Measurements from ENCODE around the gene ABHD6. TPM values are rescaled to one million over a fixed set of nuclear protein-coding genes. Genes with fewer than 3 reads are reported as not detected.
"Not testable (repeated sequence)": the region's sequence is repeated elsewhere in the genome, so short reads cannot be mapped to it uniquely, and the experiment has no call there.

Gene ABHD6
- total RNA-seq, 2 experiments from 2014 or later: 3.9 to 4.1 TPM

DNA sequence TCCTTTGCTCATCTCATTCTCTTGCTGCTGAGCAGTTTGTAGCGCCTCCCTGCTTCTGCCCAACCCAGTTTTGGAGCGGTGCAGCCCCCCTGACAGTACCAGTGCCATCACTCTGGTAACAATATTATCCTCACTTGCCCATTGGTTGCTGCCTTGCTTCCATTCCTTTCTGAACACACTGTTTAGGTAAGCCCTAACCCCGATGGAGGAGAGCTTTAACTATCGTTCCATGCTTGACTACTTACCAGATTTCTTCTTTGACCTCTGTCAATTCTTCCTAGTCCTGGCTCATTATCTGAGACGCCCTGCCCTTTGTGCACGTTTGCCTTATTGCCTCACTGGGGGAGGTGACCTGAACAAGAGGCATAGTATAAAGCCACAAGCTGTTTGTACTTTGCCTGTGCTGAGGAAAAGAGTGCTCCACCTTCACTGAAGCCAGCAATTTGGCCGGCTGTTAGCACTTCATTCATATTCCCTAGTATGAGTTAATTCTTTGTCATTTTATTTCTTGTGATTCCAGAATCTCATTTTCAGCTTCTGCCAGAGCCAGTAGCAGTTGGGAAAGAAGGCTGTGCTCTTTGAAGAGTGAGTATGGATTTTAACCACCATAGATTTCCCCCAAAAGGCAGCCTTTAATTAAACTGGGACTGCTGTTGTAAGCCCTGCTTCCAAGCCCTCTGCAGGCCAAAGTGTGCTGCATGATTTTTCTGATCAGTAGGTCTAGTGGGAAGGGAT is 11.9 kb downstream of the ABHD6 start:
- H3K36me3 Mint-ChIP-seq: no peaks in the 10 kb centered on the region
- ChIA-PET POLR2A (no interaction called here), CTCF (interaction anchor here (0.8 to 1.2 kb wide), 2 partner anchors 31 to 71 kb away, joined by 3 read pairs; no protein-coding TSS in a partner anchor)
- no peak overlapping the region for H3K4me3 Mint-ChIP-seq
- no peak for DNase-seq
- no peak overlapping the region for H3K27ac Mint-ChIP-seq
- no peaks in the 10 kb centered on the region for H3K27me3 Mint-ChIP-seq
- H3K4me1 Mint-ChIP-seq (ENCODE audit: low read depth): peaks cover 3% of the 10 kb centered on the region
- intact Hi-C loops (cut with micrococcal nuclease): no loop called here
- H3K9me3 Mint-ChIP-seq: no peaks in the 10 kb centered on the region

DNA sequence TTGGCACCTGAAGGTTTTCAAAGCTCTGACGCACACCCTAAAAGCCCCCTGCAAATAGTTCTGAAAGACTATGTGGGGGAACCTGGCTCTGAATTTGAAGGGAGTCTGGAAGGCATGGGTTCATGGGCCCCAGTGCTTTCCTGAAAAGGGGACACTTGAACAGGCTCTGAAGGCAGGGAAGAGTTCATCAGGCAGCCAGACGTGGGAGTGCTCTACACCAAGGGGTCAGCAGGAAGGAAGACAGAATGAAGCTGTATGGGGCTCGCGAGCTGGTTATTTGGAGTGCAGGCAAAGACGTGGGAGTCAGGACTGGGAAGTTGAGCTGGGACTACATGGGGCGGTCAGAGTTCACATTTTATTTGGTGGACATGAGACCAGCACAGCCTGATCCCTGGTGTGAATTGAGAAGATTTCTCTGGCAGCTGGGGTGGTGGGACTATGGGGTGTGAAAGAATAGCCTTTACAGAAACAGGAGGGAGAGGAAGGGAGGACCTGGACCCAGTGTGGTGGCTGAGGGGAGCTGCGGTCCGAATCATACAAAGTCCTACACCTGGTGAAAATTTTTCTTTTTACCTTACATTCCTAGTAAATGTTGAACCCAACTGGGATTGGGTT is 12.6 kb downstream of the ABHD6 start:
- POLR2A ChIA-PET: no interaction called here
- CTCF ChIA-PET: interaction anchor here (0.8 to 1.2 kb wide), 2 partner anchors 32 to 72 kb away, joined by 3 read pairs; no protein-coding TSS in a partner anchor
- H3K27me3 Mint-ChIP-seq: no peaks in the 10 kb centered on the region
- intact Hi-C loops (cut with micrococcal nuclease): no loop called here
- peaks cover 3% of the 10 kb centered on the region for H3K4me1 Mint-ChIP-seq (ENCODE audit: low read depth)
- no peaks in the 10 kb centered on the region for H3K9me3 Mint-ChIP-seq
- H3K27ac Mint-ChIP-seq: no peak overlapping the region
- no peaks in the 10 kb centered on the region for H3K36me3 Mint-ChIP-seq
- no peak overlapping the region for H3K4me3 Mint-ChIP-seq
- no peak for DNase-seq

- CTCF ChIA-PET: interaction anchor here (1.2 kb wide), 1 partner anchor 64 kb away, joined by 3 read pairs; no protein-coding TSS in a partner anchor
- H3K4me1 Mint-ChIP-seq (ENCODE audit: low read depth): peaks cover 3% of the 10 kb centered on the region
- POLR2A ChIA-PET: interaction anchor here (0.5 kb wide), 1 partner anchor 12 kb away, joined by 3 read pairs; no protein-coding TSS in a partner anchor
- intact Hi-C loops (cut with micrococcal nuclease): no loop called here
- no peak overlapping the region for H3K27ac Mint-ChIP-seq
- H3K9me3 Mint-ChIP-seq: no peaks in the 10 kb centered on the region
- no peak for DNase-seq
- no peaks in the 10 kb centered on the region for H3K36me3 Mint-ChIP-seq
- H3K27me3 Mint-ChIP-seq: no peaks in the 10 kb centered on the region
- no peak overlapping the region for H3K4me3 Mint-ChIP-seq
Observed at GRCh38 chr3:58251631-58252035, 14.0 kb downstream of the ABHD6 start.

DNA sequence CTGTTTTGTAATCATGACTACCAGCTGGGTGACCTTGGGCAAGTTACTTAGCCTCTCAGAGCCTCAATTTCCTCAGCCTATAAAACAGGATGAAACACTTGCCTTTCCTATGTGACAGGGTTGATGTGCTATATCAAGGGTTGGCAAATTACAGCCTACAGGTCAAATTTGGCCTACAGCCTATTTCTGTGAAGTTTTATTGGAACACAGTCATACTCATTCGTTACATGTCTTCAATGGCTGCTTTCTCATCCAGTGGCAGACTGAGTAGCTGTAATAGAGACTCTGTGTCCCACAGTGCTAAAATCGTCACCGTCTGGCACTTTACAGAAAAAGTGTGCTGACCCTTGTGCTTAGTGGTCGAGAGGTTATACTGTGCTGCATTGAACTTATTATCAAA is 16.6 kb downstream of the ABHD6 start:
- Mint-ChIP-seq H3K9me3 (no peaks in the 10 kb centered on the region), H3K27me3 (no peaks in the 10 kb centered on the region), H3K27ac (no peak overlapping the region), H3K36me3 (no peaks in the 10 kb centered on the region), H3K4me1 (ENCODE audit: low read depth) (peaks cover 3% of the 10 kb centered on the region), H3K4me3 (no peak overlapping the region)
- ChIA-PET CTCF (interaction anchor here (0.8 kb wide), 1 partner anchor 52 kb away, joined by 4 read pairs; the partner anchor contains the start of genes HTD2 and RPP14), POLR2A (no interaction called here)
- no peak for DNase-seq
- intact Hi-C loops (cut with micrococcal nuclease): no loop called here

- POLR2A ChIA-PET: no interaction called here
- Mint-ChIP-seq H3K4me1 (ENCODE audit: low read depth) (peaks cover 3% of the 10 kb centered on the region), H3K27ac (no peak overlapping the region), H3K9me3 (no peaks in the 10 kb centered on the region), H3K36me3 (peaks cover 3% of the 10 kb centered on the region), H3K4me3 (no peak overlapping the region), H3K27me3 (no peaks in the 10 kb centered on the region)
- no peak for DNase-seq
- CTCF ChIA-PET: no interaction called here
- intact Hi-C loops (cut with micrococcal nuclease): no loop called here
Observed at GRCh38 chr3:58256061-58256460, 18.5 kb downstream of the ABHD6 start.

GRCh38 chr3:58256511-58256910 is 18.9 kb downstream of the ABHD6 start:
- H3K36me3 Mint-ChIP-seq: peaks cover 3% of the 10 kb centered on the region
- H3K4me1 Mint-ChIP-seq (ENCODE audit: low read depth): peaks cover 3% of the 10 kb centered on the region
- intact Hi-C loops (cut with micrococcal nuclease): no loop called here
- no peaks in the 10 kb centered on the region for H3K9me3 Mint-ChIP-seq
- H3K4me3 Mint-ChIP-seq: no peak overlapping the region
- no peak overlapping the region for H3K27ac Mint-ChIP-seq
- ChIA-PET CTCF (no interaction called here), POLR2A (no interaction called here)
- no peaks in the 10 kb centered on the region for H3K27me3 Mint-ChIP-seq
- no peak for DNase-seq

- peaks cover 3% of the 10 kb centered on the region for H3K36me3 Mint-ChIP-seq
Observed at GRCh38 chr3:58258392-58259055, 20.9 kb downstream of the ABHD6 start.

GRCh38 chr3:58260261-58260731 is 22.7 kb downstream of the ABHD6 start:
- no peak overlapping the region for H3K4me3 Mint-ChIP-seq
- DNase-seq: peak; percentile 37
- peaks cover 3% of the 10 kb centered on the region for H3K36me3 Mint-ChIP-seq
- ChIA-PET POLR2A (no interaction called here), CTCF (no interaction called here)
- no peaks in the 10 kb centered on the region for H3K27me3 Mint-ChIP-seq
- no peaks in the 10 kb centered on the region for H3K4me1 Mint-ChIP-seq (ENCODE audit: low read depth)
- no peaks in the 10 kb centered on the region for H3K9me3 Mint-ChIP-seq
- no peak overlapping the region for H3K27ac Mint-ChIP-seq
- intact Hi-C loops (cut with micrococcal nuclease): no loop called here

More at GRCh38 chr3:58258392-58259055, 20.9 kb downstream of the ABHD6 start:
- no peaks in the 10 kb centered on the region for H3K27me3 Mint-ChIP-seq
- no peak overlapping the region for H3K27ac Mint-ChIP-seq
- no peak for DNase-seq
- no peaks in the 10 kb centered on the region for H3K9me3 Mint-ChIP-seq
- intact Hi-C loops (cut with micrococcal nuclease): no loop called here
- ChIA-PET POLR2A (no interaction called here), CTCF (no interaction called here)
- no peak overlapping the region for H3K4me3 Mint-ChIP-seq
- no peaks in the 10 kb centered on the region for H3K4me1 Mint-ChIP-seq (ENCODE audit: low read depth)

DNA sequence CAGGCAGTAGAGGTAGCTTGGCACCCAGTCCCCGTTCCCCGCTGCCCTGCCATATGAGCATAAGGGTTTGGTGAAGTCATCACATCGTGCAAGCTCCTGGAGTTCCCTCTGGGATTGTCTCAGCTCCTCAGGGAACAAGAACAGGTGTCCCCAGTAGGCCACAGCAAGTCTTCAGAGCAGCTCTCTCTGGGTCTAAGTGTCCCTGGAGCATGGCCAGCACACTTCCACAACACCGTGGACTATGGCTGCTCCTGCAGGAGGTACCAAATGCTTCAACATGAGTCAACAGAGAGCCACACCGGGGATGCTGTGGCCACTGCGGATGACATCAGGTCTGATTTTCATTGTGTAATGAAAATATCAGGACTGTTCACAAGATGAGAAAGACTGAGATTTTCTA is 23.1 kb downstream of the ABHD6 start:
- POLR2A ChIA-PET: no interaction called here
- Mint-ChIP-seq H3K27me3 (no peaks in the 10 kb centered on the region), H3K36me3 (peaks cover 3% of the 10 kb centered on the region), H3K4me1 (ENCODE audit: low read depth) (no peaks in the 10 kb centered on the region), H3K4me3 (no peak overlapping the region), H3K9me3 (no peaks in the 10 kb centered on the region), H3K27ac (no peak overlapping the region)
- DNase-seq: no peak
- CTCF ChIA-PET: no interaction called here
- intact Hi-C loops (cut with micrococcal nuclease): no loop called here

GRCh38 chr3:58261954-58262666 is 24.5 kb downstream of the ABHD6 start:
- H3K4me1 Mint-ChIP-seq (ENCODE audit: low read depth): no peaks in the 10 kb centered on the region
- ChIA-PET CTCF (interaction anchor here (0.6 kb wide), 1 partner anchor 406 kb away, joined by 4 read pairs; no protein-coding TSS in a partner anchor), POLR2A (no interaction called here)
- no peak for DNase-seq
- no peaks in the 10 kb centered on the region for H3K9me3 Mint-ChIP-seq
- peaks cover 3% of the 10 kb centered on the region for H3K36me3 Mint-ChIP-seq
- no peak overlapping the region for H3K4me3 Mint-ChIP-seq
- intact Hi-C loops (cut with micrococcal nuclease): no loop called here
- no peak overlapping the region for H3K27ac Mint-ChIP-seq
- no peaks in the 10 kb centered on the region for H3K27me3 Mint-ChIP-seq

GRCh38 chr3:58266577-58266976 is 29.0 kb downstream of the ABHD6 start:
- POLR2A ChIA-PET: no interaction called here
- no peak for DNase-seq
- Mint-ChIP-seq H3K9me3 (no peaks in the 10 kb centered on the region), H3K27me3 (no peaks in the 10 kb centered on the region), H3K27ac (no peak overlapping the region), H3K4me3 (no peak overlapping the region), H3K36me3 (no peaks in the 10 kb centered on the region), H3K4me1 (ENCODE audit: low read depth) (no peaks in the 10 kb centered on the region)
- intact Hi-C loops (cut with micrococcal nuclease): no loop called here
- CTCF ChIA-PET: interaction anchor here (0.9 to 1.2 kb wide), 2 partner anchors 39 to 89 kb away, joined by 3 read pairs; partner anchors contain the start of genes HTD2 and RPP14

GRCh38 chr3:58267543-58267942 is 30.0 kb downstream of the ABHD6 start:
- DNase-seq; H3K4me1 Mint-ChIP-seq (ENCODE audit: low read depth); H3K36me3 Mint-ChIP-seq; intact Hi-C loops (cut with micrococcal nuclease); H3K27me3 Mint-ChIP-seq; H3K9me3 Mint-ChIP-seq; H3K4me3 Mint-ChIP-seq; H3K27ac Mint-ChIP-seq; POLR2A ChIA-PET; CTCF ChIA-PET: not testable (repeated sequence)

Measured in activated CD4-positive, alpha-beta memory T cell treated with anti-CD3 and anti-CD28 coated beads for 36 hours (primary cell).